ENCODE results near the gene SDCBP2. TPM values are rescaled to one million over a fixed set of nuclear protein-coding genes. Genes with fewer than 3 reads are reported as not detected.

The SDCBP2 gene
- total RNA-seq, 1 donor from 2014 or later = 1.6 TPM

GRCh38 chr20:1312308-1312707 is 16.6 kb downstream of the SDCBP2 start:
- Histone ChIP-seq H3K36me3 (no peaks in the 10 kb centered on the region), H3F3A (ENCODE audit: low read depth) (peaks cover 4% of the 10 kb centered on the region), H3K27me3 (peaks cover 23% of the 10 kb centered on the region), H3K4me1 (peaks cover 8% of the 10 kb centered on the region), H3K79me2 (ENCODE audit: low read depth) (no peaks in the 10 kb centered on the region), H3K4me2 (no peak overlapping the region), H3K9me3 (ENCODE audit: low read depth) (no peaks in the 10 kb centered on the region), H2AFZ (replicated peaks) (no peak overlapping the region), H3K9ac (no peak overlapping the region), H4K20me1 (ENCODE audit: low read depth) (no peaks in the 10 kb centered on the region), H3K4me3 (no peak overlapping the region), H3K27ac (no peak overlapping the region)
- no peaks in the 10 kb centered on the region for H3K36me3 Mint-ChIP-seq
- H3K4me1 Mint-ChIP-seq = peaks cover 23% of the 10 kb centered on the region
- H3K4me3 Mint-ChIP-seq = no peak overlapping the region
- no peak for DNase-seq (ENCODE audit: low spot score)
- no peak overlapping the region for H3K27ac Mint-ChIP-seq
- no peaks in the 10 kb centered on the region for H3K27me3 Mint-ChIP-seq (ENCODE audit: insufficient read depth, low read depth)
- H3K9me3 Mint-ChIP-seq = no peaks in the 10 kb centered on the region
- no peak for TF ChIP-seq EZH2 (IDR thresholded peaks at IDR 0.05)
- no peak for TF ChIP-seq EZH2phosphoT487 (IDR thresholded peaks at IDR 0.05)
- TF ChIP-seq, protein P1, sequence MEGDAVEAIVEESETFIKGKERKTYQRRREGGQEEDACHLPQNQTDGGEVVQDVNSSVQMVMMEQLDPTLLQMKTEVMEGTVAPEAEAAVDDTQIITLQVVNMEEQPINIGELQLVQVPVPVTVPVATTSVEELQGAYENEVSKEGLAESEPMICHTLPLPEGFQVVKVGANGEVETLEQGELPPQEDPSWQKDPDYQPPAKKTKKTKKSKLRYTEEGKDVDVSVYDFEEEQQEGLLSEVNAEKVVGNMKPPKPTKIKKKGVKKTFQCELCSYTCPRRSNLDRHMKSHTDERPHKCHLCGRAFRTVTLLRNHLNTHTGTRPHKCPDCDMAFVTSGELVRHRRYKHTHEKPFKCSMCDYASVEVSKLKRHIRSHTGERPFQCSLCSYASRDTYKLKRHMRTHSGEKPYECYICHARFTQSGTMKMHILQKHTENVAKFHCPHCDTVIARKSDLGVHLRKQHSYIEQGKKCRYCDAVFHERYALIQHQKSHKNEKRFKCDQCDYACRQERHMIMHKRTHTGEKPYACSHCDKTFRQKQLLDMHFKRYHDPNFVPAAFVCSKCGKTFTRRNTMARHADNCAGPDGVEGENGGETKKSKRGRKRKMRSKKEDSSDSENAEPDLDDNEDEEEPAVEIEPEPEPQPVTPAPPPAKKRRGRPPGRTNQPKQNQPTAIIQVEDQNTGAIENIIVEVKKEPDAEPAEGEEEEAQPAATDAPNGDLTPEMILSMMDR (IDR thresholded peaks at IDR 0.05) = no peak

DNA sequence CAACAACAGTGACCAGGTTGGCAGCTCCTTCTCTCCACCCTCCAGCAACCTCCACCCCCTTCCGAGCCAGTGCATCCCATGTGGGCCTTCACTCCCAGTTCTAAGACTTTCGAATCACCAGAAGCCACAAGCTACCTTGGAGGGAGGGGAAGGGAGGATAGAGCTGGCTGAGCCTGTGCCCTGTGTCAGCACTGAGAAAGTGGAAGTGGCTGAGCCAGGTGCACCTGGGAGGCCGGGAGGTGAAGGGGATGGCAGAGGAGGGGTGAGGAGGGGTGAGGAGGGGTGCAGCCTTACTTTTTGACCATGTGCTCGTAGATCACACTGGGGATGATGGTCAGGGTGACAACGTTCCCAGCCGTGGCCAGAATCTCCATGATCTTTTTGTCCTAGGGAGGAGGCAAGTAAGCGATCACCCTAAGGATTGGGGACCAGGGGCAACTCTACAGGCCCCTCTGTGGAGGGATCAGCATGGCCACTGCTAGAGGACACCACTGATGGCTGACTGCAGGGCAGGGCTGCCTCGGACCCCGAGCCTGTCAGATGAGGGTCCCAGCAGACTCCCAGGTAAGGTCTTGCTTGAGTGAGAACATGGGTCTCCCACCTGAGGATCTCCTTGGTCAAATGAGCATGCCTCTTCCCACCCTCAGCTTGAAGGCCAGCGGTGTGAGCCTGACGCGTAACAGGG is 18.3 kb downstream of the SDCBP2 start:
- Histone ChIP-seq H3K27ac (no peak overlapping the region), H3K9me3 (ENCODE audit: low read depth) (no peaks in the 10 kb centered on the region), H3K4me2 (no peak overlapping the region), H2AFZ (replicated peaks) (no peak overlapping the region), H3K9ac (no peak overlapping the region), H3K79me2 (ENCODE audit: low read depth) (no peaks in the 10 kb centered on the region), H3F3A (ENCODE audit: low read depth) (peaks cover 4% of the 10 kb centered on the region), H3K36me3 (no peaks in the 10 kb centered on the region), H3K4me3 (no peak overlapping the region), H3K27me3 (peaks cover 13% of the 10 kb centered on the region), H3K4me1 (peaks cover 8% of the 10 kb centered on the region), H4K20me1 (ENCODE audit: low read depth) (no peaks in the 10 kb centered on the region)
- Mint-ChIP-seq H3K27ac (peak overlapping the region; percentile 40), H3K36me3 (no peaks in the 10 kb centered on the region), H3K27me3 (ENCODE audit: insufficient read depth, low read depth) (no peaks in the 10 kb centered on the region), H3K4me3 (no peak overlapping the region), H3K9me3 (no peaks in the 10 kb centered on the region), H3K4me1 (peaks cover 20% of the 10 kb centered on the region)
- DNase-seq (ENCODE audit: low spot score) = no peak
- TF ChIP-seq, protein P1 (IDR thresholded peaks at IDR 0.05) = no peak
- TF ChIP-seq EZH2phosphoT487 (IDR thresholded peaks at IDR 0.05) = no peak
- TF ChIP-seq EZH2 (IDR thresholded peaks at IDR 0.05) = no peak

GRCh38 chr20:1310071-1310470 is 18.9 kb downstream of the SDCBP2 start:
- H3K9ac ChIP-seq = no peak overlapping the region

More at GRCh38 chr20:1310071-1310470, 18.9 kb downstream of the SDCBP2 start:
- H3K27ac ChIP-seq = no peak overlapping the region
- Mint-ChIP-seq H3K4me3 (no peak overlapping the region), H3K9me3 (no peaks in the 10 kb centered on the region), H3K4me1 (peaks cover 20% of the 10 kb centered on the region), H3K27ac (peak overlapping the region; percentile 92), H3K36me3 (no peaks in the 10 kb centered on the region), H3K27me3 (ENCODE audit: insufficient read depth, low read depth) (no peaks in the 10 kb centered on the region)
- no peak for TF ChIP-seq EZH2 (IDR thresholded peaks at IDR 0.05)
- TF ChIP-seq, protein P1 (IDR thresholded peaks at IDR 0.05) = no peak
- TF ChIP-seq EZH2phosphoT487 (IDR thresholded peaks at IDR 0.05) = no peak
- H3K9me3 ChIP-seq (ENCODE audit: low read depth) = no peaks in the 10 kb centered on the region
- no peak overlapping the region for H2AFZ ChIP-seq (replicated peaks)
- no peak for DNase-seq (ENCODE audit: low spot score)
- no peak overlapping the region for H3K4me3 ChIP-seq
- H4K20me1 ChIP-seq (ENCODE audit: low read depth) = no peaks in the 10 kb centered on the region
- H3F3A ChIP-seq (ENCODE audit: low read depth) = peaks cover 4% of the 10 kb centered on the region
- H3K27me3 ChIP-seq = peaks cover 13% of the 10 kb centered on the region
- H3K4me2 ChIP-seq = no peak overlapping the region
- H3K4me1 ChIP-seq = peaks cover 8% of the 10 kb centered on the region
- H3K79me2 ChIP-seq (ENCODE audit: low read depth) = no peaks in the 10 kb centered on the region
- H3K36me3 ChIP-seq = no peaks in the 10 kb centered on the region

Data from neural progenitor cell (in vitro differentiated cells).